NCI-H2196 (cell line): ENCODE data around the gene BOLL.
"Not testable (repeated sequence)": the region's sequence is repeated elsewhere in the genome, so short reads cannot be mapped to it uniquely, and the experiment has no call there.

ENCODE experiments used
- DNase-seq: peaks from one replicate; lab custom pipeline; 2025; ENCODE audit not compliant: unreplicated experiment; lab: John Stamatoyannopoulos, UW

BOLL gene

GRCh38 chr2:197784956-197785941 is at the start of gene BOLL:
Gene BOLL (minus strand): TSS chr2:197785319. CDS start chr2:197781850, 3,469 bp downstream.
- DNase-seq: no peak

- DNase-seq: not testable (repeated sequence)
Observed at GRCh38 chr2:197834771-197835170, 49.7 kb upstream of the BOLL start.

- no peak for DNase-seq
Observed at GRCh38 chr2:197828464-197829135, 43.5 kb upstream of the BOLL start.

- no peak for DNase-seq
Observed at GRCh38 chr2:197827618-197828017, 42.5 kb upstream of the BOLL start.

GRCh38 chr2:197822333-197822732 is 37.2 kb upstream of the BOLL start:
- DNase-seq: no peak

- DNase-seq: no peak
Observed at GRCh38 chr2:197821550-197822289, 36.6 kb upstream of the BOLL start.

- no peak for DNase-seq
Observed at GRCh38 chr2:197814526-197814925, 29.4 kb upstream of the BOLL start.

- peak; percentile 3 for DNase-seq
Observed at GRCh38 chr2:197813093-197813787, 28.1 kb upstream of the BOLL start.

- DNase-seq: no peak
Observed at GRCh38 chr2:197810491-197810890, 25.4 kb upstream of the BOLL start.

- DNase-seq: no peak
Observed at GRCh38 chr2:197810016-197810415, 24.9 kb upstream of the BOLL start.

- DNase-seq: no peak
Observed at GRCh38 chr2:197809064-197809463, 23.9 kb upstream of the BOLL start.

GRCh38 chr2:197805715-197806633 is 20.9 kb upstream of the BOLL start:
- DNase-seq: no peak

GRCh38 chr2:197804758-197805714 is 19.9 kb upstream of the BOLL start:
- DNase-seq: no peak

GRCh38 chr2:197804049-197804757 is 19.1 kb upstream of the BOLL start, which contains the start of gene PLCL1:
Gene PLCL1 (plus strand): TSS chr2:197804593.
- peak; percentile 73 for DNase-seq

- DNase-seq: peak; percentile 37
Observed at GRCh38 chr2:197803033-197803444, 17.9 kb upstream of the BOLL start.

- no peak for DNase-seq
Observed at GRCh38 chr2:197801033-197801432, 15.9 kb upstream of the BOLL start.

GRCh38 chr2:197800091-197800490 is 15.0 kb upstream of the BOLL start:
- DNase-seq: no peak

GRCh38 chr2:197799068-197799467 is 13.9 kb upstream of the BOLL start:
- DNase-seq: no peak
